Measurements from ENCODE around the gene UBE2E2. TPM values are rescaled to one million over a fixed set of nuclear protein-coding genes. Genes with fewer than 3 reads are reported as not detected.

UBE2E2 gene
- total RNA-seq, 1 experiment from 2014 or later, result 54.9 TPM

DNA sequence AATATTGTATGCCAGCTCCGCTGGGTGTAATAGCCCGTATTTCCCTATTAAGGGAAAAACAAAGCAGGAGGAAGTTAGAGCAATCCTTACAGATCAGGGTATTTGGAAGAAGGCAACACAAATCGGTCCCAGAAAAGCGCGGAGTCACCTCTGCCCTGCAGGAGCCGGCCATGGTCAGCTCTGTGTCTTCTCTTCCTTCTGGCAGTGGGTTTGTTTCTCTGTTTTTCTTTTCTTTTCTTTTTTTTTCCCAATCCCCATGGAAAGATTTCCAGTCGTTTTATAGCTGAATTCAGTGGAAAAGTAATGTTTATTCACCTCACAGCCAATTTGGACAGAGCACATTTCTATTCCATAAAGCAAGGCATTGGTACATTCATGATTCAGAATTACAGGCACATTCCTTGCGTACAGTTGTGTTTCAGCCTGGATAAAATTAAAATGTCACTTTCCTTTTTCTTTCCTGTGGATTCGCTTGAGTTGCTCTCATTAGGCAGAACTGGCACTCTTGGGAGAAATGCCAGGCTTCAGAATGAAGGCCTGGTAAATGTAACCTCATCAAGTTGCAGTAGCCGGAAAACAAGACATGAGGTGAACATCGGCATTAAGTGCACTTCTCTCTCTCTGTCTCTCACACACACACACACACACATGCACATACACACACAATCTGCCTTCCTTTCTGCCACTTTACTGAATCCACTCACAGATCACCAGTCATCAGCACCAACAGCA is 398.1 kb downstream of the UBE2E2 start:
- H3K27ac Mint-ChIP-seq, result no peak overlapping the region
- ChIA-PET POLR2A (no interaction called here), CTCF (interaction anchor here (0.6 kb wide), 1 partner anchor 11 kb away, joined by 3 read pairs; no protein-coding TSS in a partner anchor)
- ATAC-seq, result no peak; the same call in 1 of the 2 replicates
- DNase-seq (ENCODE audit: low spot score), result no peak
- H3K27me3 Mint-ChIP-seq (ENCODE audit: low read depth), result no peaks in the 10 kb centered on the region
- H3K9me3 Mint-ChIP-seq, result peaks cover 7% of the 10 kb centered on the region
- TF ChIP-seq, protein P1, sequence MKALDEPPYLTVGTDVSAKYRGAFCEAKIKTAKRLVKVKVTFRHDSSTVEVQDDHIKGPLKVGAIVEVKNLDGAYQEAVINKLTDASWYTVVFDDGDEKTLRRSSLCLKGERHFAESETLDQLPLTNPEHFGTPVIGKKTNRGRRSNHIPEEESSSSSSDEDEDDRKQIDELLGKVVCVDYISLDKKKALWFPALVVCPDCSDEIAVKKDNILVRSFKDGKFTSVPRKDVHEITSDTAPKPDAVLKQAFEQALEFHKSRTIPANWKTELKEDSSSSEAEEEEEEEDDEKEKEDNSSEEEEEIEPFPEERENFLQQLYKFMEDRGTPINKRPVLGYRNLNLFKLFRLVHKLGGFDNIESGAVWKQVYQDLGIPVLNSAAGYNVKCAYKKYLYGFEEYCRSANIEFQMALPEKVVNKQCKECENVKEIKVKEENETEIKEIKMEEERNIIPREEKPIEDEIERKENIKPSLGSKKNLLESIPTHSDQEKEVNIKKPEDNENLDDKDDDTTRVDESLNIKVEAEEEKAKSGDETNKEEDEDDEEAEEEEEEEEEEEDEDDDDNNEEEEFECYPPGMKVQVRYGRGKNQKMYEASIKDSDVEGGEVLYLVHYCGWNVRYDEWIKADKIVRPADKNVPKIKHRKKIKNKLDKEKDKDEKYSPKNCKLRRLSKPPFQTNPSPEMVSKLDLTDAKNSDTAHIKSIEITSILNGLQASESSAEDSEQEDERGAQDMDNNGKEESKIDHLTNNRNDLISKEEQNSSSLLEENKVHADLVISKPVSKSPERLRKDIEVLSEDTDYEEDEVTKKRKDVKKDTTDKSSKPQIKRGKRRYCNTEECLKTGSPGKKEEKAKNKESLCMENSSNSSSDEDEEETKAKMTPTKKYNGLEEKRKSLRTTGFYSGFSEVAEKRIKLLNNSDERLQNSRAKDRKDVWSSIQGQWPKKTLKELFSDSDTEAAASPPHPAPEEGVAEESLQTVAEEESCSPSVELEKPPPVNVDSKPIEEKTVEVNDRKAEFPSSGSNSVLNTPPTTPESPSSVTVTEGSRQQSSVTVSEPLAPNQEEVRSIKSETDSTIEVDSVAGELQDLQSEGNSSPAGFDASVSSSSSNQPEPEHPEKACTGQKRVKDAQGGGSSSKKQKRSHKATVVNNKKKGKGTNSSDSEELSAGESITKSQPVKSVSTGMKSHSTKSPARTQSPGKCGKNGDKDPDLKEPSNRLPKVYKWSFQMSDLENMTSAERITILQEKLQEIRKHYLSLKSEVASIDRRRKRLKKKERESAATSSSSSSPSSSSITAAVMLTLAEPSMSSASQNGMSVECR (CRISPR knock-in tag; IDR thresholded peaks at IDR 0.05; ENCODE audit: borderline replicate concordance), result no peak
- TF ChIP-seq ETV6 (CRISPR knock-in tag; IDR thresholded peaks at IDR 0.05), result no peak
- no peak for TF ChIP-seq RELA (CRISPR knock-in tag; IDR thresholded peaks at IDR 0.05; ENCODE audit: borderline replicate concordance)
- no peak for TF ChIP-seq SOX15 (CRISPR knock-in tag; IDR thresholded peaks at IDR 0.05)
- no peak for TF ChIP-seq KAT7 (CRISPR knock-in tag; IDR thresholded peaks at IDR 0.05; ENCODE audit: borderline replicate concordance)
- TF ChIP-seq SMAD3 (CRISPR knock-in tag; IDR thresholded peaks at IDR 0.05; ENCODE audit: borderline replicate concordance), result no peak
- no peak for TF ChIP-seq IRF1 (CRISPR knock-in tag; IDR thresholded peaks at IDR 0.05)
- no peak for TF ChIP-seq MYBL2 (CRISPR knock-in tag; IDR thresholded peaks at IDR 0.05)
- TF ChIP-seq, protein P2, sequence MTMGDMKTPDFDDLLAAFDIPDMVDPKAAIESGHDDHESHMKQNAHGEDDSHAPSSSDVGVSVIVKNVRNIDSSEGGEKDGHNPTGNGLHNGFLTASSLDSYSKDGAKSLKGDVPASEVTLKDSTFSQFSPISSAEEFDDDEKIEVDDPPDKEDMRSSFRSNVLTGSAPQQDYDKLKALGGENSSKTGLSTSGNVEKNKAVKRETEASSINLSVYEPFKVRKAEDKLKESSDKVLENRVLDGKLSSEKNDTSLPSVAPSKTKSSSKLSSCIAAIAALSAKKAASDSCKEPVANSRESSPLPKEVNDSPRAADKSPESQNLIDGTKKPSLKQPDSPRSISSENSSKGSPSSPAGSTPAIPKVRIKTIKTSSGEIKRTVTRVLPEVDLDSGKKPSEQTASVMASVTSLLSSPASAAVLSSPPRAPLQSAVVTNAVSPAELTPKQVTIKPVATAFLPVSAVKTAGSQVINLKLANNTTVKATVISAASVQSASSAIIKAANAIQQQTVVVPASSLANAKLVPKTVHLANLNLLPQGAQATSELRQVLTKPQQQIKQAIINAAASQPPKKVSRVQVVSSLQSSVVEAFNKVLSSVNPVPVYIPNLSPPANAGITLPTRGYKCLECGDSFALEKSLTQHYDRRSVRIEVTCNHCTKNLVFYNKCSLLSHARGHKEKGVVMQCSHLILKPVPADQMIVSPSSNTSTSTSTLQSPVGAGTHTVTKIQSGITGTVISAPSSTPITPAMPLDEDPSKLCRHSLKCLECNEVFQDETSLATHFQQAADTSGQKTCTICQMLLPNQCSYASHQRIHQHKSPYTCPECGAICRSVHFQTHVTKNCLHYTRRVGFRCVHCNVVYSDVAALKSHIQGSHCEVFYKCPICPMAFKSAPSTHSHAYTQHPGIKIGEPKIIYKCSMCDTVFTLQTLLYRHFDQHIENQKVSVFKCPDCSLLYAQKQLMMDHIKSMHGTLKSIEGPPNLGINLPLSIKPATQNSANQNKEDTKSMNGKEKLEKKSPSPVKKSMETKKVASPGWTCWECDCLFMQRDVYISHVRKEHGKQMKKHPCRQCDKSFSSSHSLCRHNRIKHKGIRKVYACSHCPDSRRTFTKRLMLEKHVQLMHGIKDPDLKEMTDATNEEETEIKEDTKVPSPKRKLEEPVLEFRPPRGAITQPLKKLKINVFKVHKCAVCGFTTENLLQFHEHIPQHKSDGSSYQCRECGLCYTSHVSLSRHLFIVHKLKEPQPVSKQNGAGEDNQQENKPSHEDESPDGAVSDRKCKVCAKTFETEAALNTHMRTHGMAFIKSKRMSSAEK (CRISPR knock-in tag; IDR thresholded peaks at IDR 0.05; ENCODE audit: borderline replicate concordance), result no peak
- no peak for TF ChIP-seq ELF4 (CRISPR knock-in tag; IDR thresholded peaks at IDR 0.05; ENCODE audit: low read depth)
- TF ChIP-seq ZNF232 (CRISPR knock-in tag; IDR thresholded peaks at IDR 0.05), result no peak
- TF ChIP-seq HMGA2 (CRISPR knock-in tag; IDR thresholded peaks at IDR 0.05), result no peak
- TF ChIP-seq FOXK1 (CRISPR knock-in tag; IDR thresholded peaks at IDR 0.05), result no peak
- no peak for TF ChIP-seq USF2 (CRISPR knock-in tag; IDR thresholded peaks at IDR 0.05)
- TF ChIP-seq FOXJ3 (CRISPR knock-in tag; IDR thresholded peaks at IDR 0.05; ENCODE audit: borderline replicate concordance), result no peak
- TF ChIP-seq ZNF512 (CRISPR knock-in tag; IDR thresholded peaks at IDR 0.05; ENCODE audit: borderline replicate concordance), result no peak
- no peak for TF ChIP-seq FOXP1 (CRISPR knock-in tag; IDR thresholded peaks at IDR 0.05; ENCODE audit: borderline replicate concordance)
- TF ChIP-seq TEAD1 (CRISPR knock-in tag; IDR thresholded peaks at IDR 0.05), result no peak
- H3K4me3 Mint-ChIP-seq, result no peak overlapping the region
- H3K36me3 Mint-ChIP-seq, result peaks cover 7% of the 10 kb centered on the region
- peaks cover 25% of the 10 kb centered on the region for H3K4me1 Mint-ChIP-seq

Data from WTC11 (cell line).